B cell (primary cell): ENCODE measurements around the gene PHPT1. TPM values are rescaled to one million over a fixed set of nuclear protein-coding genes. Genes with fewer than 3 reads are reported as not detected.
A peak's percentile ranks its signal among the peaks of the same experiment; 100 is the strongest.

Source experiments
- ATAC-seq: fragments of 200-7000 bp; cut with Tn5 transposase; one replicate; pipeline ENCODE4 v1.10.0; 2021; ENCODE audit warnings: low read depth, mild to moderate bottlenecking, moderate number of reproducible peaks, moderate library complexity
- CTCF ChIA-PET: fragments of 350-600 bp; sonication (Branson Sonifier 250); formaldehyde crosslinking; loops from one replicate; lab custom pipeline; 2021; ENCODE audit warnings: antibody characterized with exemption, inconsistent platforms; lab: Charles Lee
- POLR2A ChIA-PET: fragments of 350-600 bp; sonication (Branson Sonifier 250); formaldehyde crosslinking; loops from one replicate; lab custom pipeline; 2021; ENCODE audit warnings: antibody characterized with exemption; lab: Charles Lee
- DNase-seq: peaks from one replicate; pipeline ENCODE4 v3.0.0; 2013
- H2AFZ ChIP-seq: 2 replicates; pipeline ENCODE4 v1.6.1; 2012; ENCODE audit warnings: mild to moderate bottlenecking, low read depth, low read length; ENCODE audit not compliant: insufficient read depth, poor library complexity, severe bottlenecking
- H3K27ac ChIP-seq, 2 donors: 1 replicate in 1 of 2; 2 replicates in 1 of 2; pipeline ENCODE4 v1.5.1; 2012 to 2013; ENCODE audit warnings: low read length in 2 of 2, mild to moderate bottlenecking in 2 of 2, moderate library complexity in 1 of 2
- H3K27me3 ChIP-seq, 4 experiments: fragments of 200-600 bp in 1 of 4; sonication (generic) in 1 of 4; replicated peaks in 1 of 4; 1 replicate in 2 of 4; 2 replicates in 2 of 4; pipeline versions ENCODE4 v1.6.1 to v1.7.0; 2013 to 2016; ENCODE audit warnings: low read length in 3 of 4, mild to moderate bottlenecking in 2 of 4, mixed read lengths in 1 of 4, moderate library complexity in 1 of 4; ENCODE audit not compliant: insufficient read depth in 4 of 4, control insufficient read depth in 3 of 4; ENCODE audit errors: control extremely low read depth in 1 of 4
- H3K36me3 ChIP-seq, 2 experiments: replicated peaks in 1 of 2; 1 replicate in 1 of 2; 2 replicates in 1 of 2; pipeline versions ENCODE4 v1.6.1 to v1.7.1; 2013; ENCODE audit warnings: low read length in 1 of 2; ENCODE audit not compliant: insufficient read depth in 2 of 2, control insufficient read depth in 1 of 2; ENCODE audit errors: control extremely low read depth in 1 of 2, extremely low read depth in 1 of 2
- H3K4me1 ChIP-seq, 2 donors: fragments of 200-600 bp in 1 of 2; sonication (generic) in 1 of 2; 1 replicate in 1 of 2; 2 replicates in 1 of 2; pipeline versions ENCODE4 v1.5.1 to v1.6.1; 2013 to 2017; ENCODE audit warnings: low read length in 2 of 2; ENCODE audit not compliant: control insufficient read depth in 2 of 2, insufficient read depth in 2 of 2
- H3K4me2 ChIP-seq: replicated peaks from 2 replicates; pipeline ENCODE3; 2012; ENCODE audit warnings: mild to moderate bottlenecking, low read depth, low read length; ENCODE audit not compliant: poor library complexity, severe bottlenecking
- H3K4me3 ChIP-seq, 5 experiments: fragments of 200-600 bp in 1 of 5; sonication (generic) in 1 of 5; 1 replicate in 3 of 5; 2 replicates in 2 of 5; pipeline versions ENCODE4 v1.5.1 to v1.7.0; 2011 to 2016; ENCODE audit warnings: low read length in 4 of 5, mild to moderate bottlenecking in 4 of 5, low read depth in 2 of 5, control low read depth in 1 of 5, moderate library complexity in 1 of 5; ENCODE audit not compliant: insufficient read depth in 1 of 5; ENCODE audit errors: control extremely low read depth in 1 of 5, extremely low read depth in 1 of 5
- H3K79me2 ChIP-seq: fragments of 200-600 bp; sonication (generic); one replicate; pipeline ENCODE4 v1.6.0; 2016; ENCODE audit warnings: low read length; ENCODE audit not compliant: control insufficient read depth, insufficient read depth
- H3K9ac ChIP-seq: fragments of 200-600 bp; sonication (generic); 2 replicates; pipeline ENCODE4 v1.6.1; 2017; ENCODE audit warnings: mild to moderate bottlenecking, low read length, moderate library complexity
- H3K9me3 ChIP-seq, 3 donors: one replicate each; pipeline versions ENCODE4 v1.6.1 to v1.7.1; 2013; ENCODE audit warnings: low read length in 2 of 3; ENCODE audit not compliant: control insufficient read depth in 2 of 3, insufficient read depth in 1 of 3; ENCODE audit errors: control extremely low read depth in 1 of 3
- H4K20me1 ChIP-seq: 2 replicates; pipeline ENCODE4 v1.6.0; 2012; ENCODE audit warnings: mild to moderate bottlenecking, low read length; ENCODE audit not compliant: insufficient read depth, control insufficient read depth, poor library complexity, severe bottlenecking
- H3K27ac Mint-ChIP-seq: one replicate; pipeline ENCODE4 v1.8.0; 2021; ENCODE audit warnings: mixed read lengths
- H3K27me3 Mint-ChIP-seq: one replicate; pipeline ENCODE4 v1.8.0; 2021; ENCODE audit warnings: mixed read lengths
- H3K4me1 Mint-ChIP-seq: one replicate; pipeline ENCODE4 v1.8.0; 2021; ENCODE audit warnings: mixed read lengths
- H3K4me3 Mint-ChIP-seq: one replicate; pipeline ENCODE4 v1.8.0; 2021; ENCODE audit warnings: mixed read lengths
- H3K9me3 Mint-ChIP-seq: one replicate; pipeline ENCODE4 v1.8.0; 2022; ENCODE audit warnings: mixed read lengths; ENCODE audit not compliant: insufficient read depth
- EZH2 ChIP-seq: IDR thresholded peaks from 2 replicates; pipeline ENCODE4 v1.6.1; 2012; ENCODE audit warnings: borderline replicate concordance, low read depth, mild to moderate bottlenecking, moderate library complexity, low read length; ENCODE audit not compliant: insufficient read depth, poor library complexity, severe bottlenecking
- WGBS: methylation state at CpG from one replicate; pipeline ENCODE4 v1.1.5; 2013; ENCODE audit warnings: missing lambda C conversion rate; ENCODE audit not compliant: insufficient coverage; 5-methylcytosine and 5-hydroxymethylcytosine counted together
- intact Hi-C: fragments of 100-400 bp; cut with micrococcal nuclease; formaldehyde crosslinking; loops from one replicate; pipeline ENCODE4 v1.10.0; 2022
- polyA plus RNA-seq: library from polyadenylated mRNA; depleted of rRNA; stranded (reverse); fragments of >200 nt; gene quantifications from 2 replicates; pipeline ENCODE4 v1.2.3, GENCODE V29; 2012
- total RNA-seq, 2 donors: library from RNA; stranded (reverse); fragments of 120-200 nt in 1 of 2; gene quantifications; 1 replicate in 1 of 2; 2 replicates in 1 of 2; pipeline versions ENCODE4 v1.2.3 to v1.2.4, GENCODE V29; 2013 to 2022
- TF ChIP-seq, protein P1 (sequence below): fragments of 200-600 bp; IDR thresholded peaks from one replicate; pipeline ENCODE4 v1.8.0; 2022; ENCODE audit warnings: antibody characterized with exemption, mild to moderate bottlenecking

The PHPT1 gene
- total and polyA plus RNA-seq, 2 donors (not counting 1 experiment from before 2014, with no cell fraction given): 36.5 to 37.2 TPM

DNA sequence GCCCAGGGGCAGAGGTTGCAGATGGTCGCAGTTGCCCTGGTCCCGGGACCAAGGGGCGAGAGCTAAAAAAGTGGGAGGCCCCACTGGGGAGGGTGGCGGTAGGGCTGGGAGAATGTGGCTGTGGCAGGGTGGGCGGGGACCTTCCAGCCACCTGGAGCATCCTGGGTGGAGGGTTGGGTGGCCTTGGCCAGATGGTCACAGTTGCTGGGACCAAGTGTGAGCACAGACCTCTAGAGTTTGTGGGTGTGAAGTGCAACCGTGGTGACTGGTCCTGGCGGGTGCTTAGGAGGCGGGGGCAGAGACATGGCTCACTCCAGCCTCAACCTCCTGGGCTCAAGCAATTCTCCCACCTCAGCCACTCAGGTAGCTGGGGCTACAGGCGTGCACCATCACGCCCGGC is 31.4 kb downstream of the PHPT1 start:
- H2AFZ ChIP-seq: no peak overlapping the region
- peaks cover 22 to 28% of the 10 kb centered on the region in 2 donors for H3K4me1 ChIP-seq
- Mint-ChIP-seq H3K4me1 (peaks cover 19% of the 10 kb centered on the region), H3K4me3 (no peak overlapping the region), H3K27me3 (no peaks in the 10 kb centered on the region), H3K9me3 (no peaks in the 10 kb centered on the region), H3K27ac (no peak overlapping the region)
- ATAC-seq (no peak), DNase-seq (no peak)
- no peaks in the 10 kb centered on the region for H3K27me3 ChIP-seq
- 81% methylated on average over 10 of the region's 11 CpGs for WGBS
- H3K4me2 ChIP-seq: no peak overlapping the region
- CTCF ChIA-PET: interaction anchor here (0.7 kb wide), 1 partner anchor 22 kb away, joined by 3 read pairs; no protein-coding TSS in a partner anchor
- TF ChIP-seq, protein P1, sequence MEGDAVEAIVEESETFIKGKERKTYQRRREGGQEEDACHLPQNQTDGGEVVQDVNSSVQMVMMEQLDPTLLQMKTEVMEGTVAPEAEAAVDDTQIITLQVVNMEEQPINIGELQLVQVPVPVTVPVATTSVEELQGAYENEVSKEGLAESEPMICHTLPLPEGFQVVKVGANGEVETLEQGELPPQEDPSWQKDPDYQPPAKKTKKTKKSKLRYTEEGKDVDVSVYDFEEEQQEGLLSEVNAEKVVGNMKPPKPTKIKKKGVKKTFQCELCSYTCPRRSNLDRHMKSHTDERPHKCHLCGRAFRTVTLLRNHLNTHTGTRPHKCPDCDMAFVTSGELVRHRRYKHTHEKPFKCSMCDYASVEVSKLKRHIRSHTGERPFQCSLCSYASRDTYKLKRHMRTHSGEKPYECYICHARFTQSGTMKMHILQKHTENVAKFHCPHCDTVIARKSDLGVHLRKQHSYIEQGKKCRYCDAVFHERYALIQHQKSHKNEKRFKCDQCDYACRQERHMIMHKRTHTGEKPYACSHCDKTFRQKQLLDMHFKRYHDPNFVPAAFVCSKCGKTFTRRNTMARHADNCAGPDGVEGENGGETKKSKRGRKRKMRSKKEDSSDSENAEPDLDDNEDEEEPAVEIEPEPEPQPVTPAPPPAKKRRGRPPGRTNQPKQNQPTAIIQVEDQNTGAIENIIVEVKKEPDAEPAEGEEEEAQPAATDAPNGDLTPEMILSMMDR: no peak
- TF ChIP-seq EZH2: no peak
- H3K9ac ChIP-seq: no peak overlapping the region
- no peaks in the 10 kb centered on the region for H4K20me1 ChIP-seq
- peaks cover 18% of the 10 kb centered on the region for H3K79me2 ChIP-seq
- H3K9me3 ChIP-seq: no peaks in the 10 kb centered on the region
- no peaks in the 10 kb centered on the region for H3K36me3 ChIP-seq
- POLR2A ChIA-PET: interaction anchor here (1.0 to 1.4 kb wide), 2 partner anchors 14 to 21 kb away, joined by 3 to 4 read pairs; partner anchors contain the start of gene EDF1
- no peak overlapping the region for H3K27ac ChIP-seq
- H3K4me3 ChIP-seq: no peak overlapping the region
- intact Hi-C loops: loop anchor here (10.0 kb wide), 1 partner anchor 324 kb away; the partner anchor contains the start of genes NDOR1, TMEM203 and TPRN

DNA sequence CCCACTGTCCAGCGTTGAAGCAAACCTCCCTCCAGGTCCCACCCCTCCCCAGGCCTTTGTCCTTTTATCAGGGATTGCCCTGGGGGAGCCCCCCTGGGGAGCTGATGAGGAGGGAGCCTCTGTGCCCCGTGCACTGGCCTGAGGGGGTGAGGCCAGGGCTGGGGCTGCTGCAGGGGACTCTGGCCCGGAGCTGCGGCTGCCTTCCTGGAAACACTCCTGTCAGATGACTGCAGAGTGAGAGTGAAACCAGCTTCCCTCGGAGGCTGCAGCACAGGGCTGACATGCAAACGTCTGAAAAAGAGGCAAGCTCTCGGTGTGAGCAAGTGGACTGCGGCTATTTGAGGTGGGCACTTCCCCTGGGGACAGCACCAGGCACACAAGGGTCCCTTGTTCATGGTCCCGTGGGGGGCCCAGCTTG is 32.5 kb downstream of the PHPT1 start:
- Mint-ChIP-seq H3K27me3 (no peaks in the 10 kb centered on the region), H3K4me3 (peak overlapping the region; percentile 84), H3K27ac (peak overlapping the region; percentile 85), H3K4me1 (peaks cover 19% of the 10 kb centered on the region), H3K9me3 (no peaks in the 10 kb centered on the region)
- POLR2A ChIA-PET: interaction anchor here (0.6 to 1.4 kb wide), 6 partner anchors 15 to 85 kb away, joined by 3 to 11 read pairs (median 4); partner anchors contain the start of genes AJM1 and EDF1
- Histone ChIP-seq H3K4me3 (peak overlapping the region in 4 of 5 experiments; percentile 44 to 60 (median 56)), H3K27me3 (no peaks in the 10 kb centered on the region), H3K4me2 (peak overlapping the region; percentile 87), H3K9ac (peak overlapping the region; percentile 66), H3K27ac (peak overlapping the region; percentile 72 to 75), H3K9me3 (no peaks in the 10 kb centered on the region), H4K20me1 (peaks cover 2% of the 10 kb centered on the region), H3K36me3 (no peaks in the 10 kb centered on the region), H3K4me1 (peaks cover 22 to 30% of the 10 kb centered on the region in 2 donors), H3K79me2 (peaks cover 24% of the 10 kb centered on the region), H2AFZ (peak overlapping the region; percentile 78)
- CTCF ChIA-PET: interaction anchor here (0.6 to 1.7 kb wide), 4 partner anchors 10 to 94 kb away, joined by 3 to 11 read pairs (median 4); partner anchors contain the start of gene AJM1
- intact Hi-C loops: loop anchor here (1.0 to 10.0 kb wide), 5 partner anchors 15 to 323 kb away; partner anchors contain the start of genes EDF1, FBXW5, NDOR1 and PHPT1
- TF ChIP-seq, protein P1: no peak
- no peak for TF ChIP-seq EZH2
- WGBS: 3% methylated on average over 8 of the region's 9 CpGs
- ATAC-seq (no peak), DNase-seq (peak; percentile 47)
